ENCODE measurements around the gene KCNH2. TPM values are rescaled to one million over a fixed set of nuclear protein-coding genes. Genes with fewer than 3 reads are reported as not detected.

KCNH2 gene
- total and polyA plus RNA-seq, 2 donors (not counting 1 experiment from before 2014, with no cell fraction given): 0.86 to 2.7 TPM

DNA sequence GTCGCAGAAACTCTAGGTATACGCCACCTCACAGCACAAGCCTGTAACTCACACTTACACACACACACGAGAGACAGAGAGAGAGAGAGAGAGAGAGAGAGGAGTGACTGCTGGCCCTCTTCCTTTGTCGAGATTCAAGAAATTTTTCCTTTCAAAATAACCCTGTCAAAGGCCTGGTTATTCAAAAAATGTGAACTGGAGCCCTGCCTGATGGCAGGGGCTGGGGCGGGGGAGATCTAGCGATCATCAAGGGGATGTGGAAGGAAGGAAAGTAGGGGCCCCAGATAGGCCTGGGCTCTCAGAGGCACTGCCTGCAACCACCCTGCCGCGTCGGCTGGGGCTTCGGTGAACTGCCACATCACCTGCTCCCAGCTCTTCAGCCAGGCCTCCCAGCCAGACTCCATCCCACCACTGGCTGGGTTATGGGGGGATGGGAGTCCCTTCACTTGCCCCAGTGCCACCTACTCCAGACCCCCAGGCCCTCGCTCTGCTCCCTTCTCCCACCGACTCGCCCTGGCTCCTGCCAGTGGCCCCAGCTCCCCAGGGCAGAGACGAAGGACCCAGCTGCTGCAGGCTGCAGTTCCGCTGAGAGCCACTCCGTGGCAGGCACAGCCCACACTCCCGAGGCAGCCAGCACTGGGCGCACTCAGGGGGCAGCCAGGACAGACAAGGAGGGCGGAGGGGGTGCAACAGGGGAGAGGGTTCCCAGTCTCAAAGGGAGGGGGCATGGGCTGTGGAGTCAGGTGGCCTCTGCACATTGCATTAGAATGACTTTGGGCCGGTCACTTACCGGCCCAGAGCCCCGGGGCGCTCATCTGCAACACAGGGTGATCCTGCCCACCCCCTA lies 15.3 kb downstream of the KCNH2 start:
- Histone ChIP-seq H3K9me3 (ENCODE audit: control extremely low read depth in 1 of 3, control insufficient read depth in 2 of 3, insufficient read depth in 1 of 3, low read length in 2 of 3) (peaks cover 0 to 9% (median 0%) of the 10 kb centered on the region in 3 donors), H3K4me2 (replicated peaks; ENCODE audit: low read depth, low read length, poor library complexity, severe bottlenecking) (no peak overlapping the region), H3K9ac (ENCODE audit: low read length) (no peak overlapping the region), H3K27ac (ENCODE audit: low read length in 2 of 2) (no peak overlapping the region), H3K4me3 (ENCODE audit: control extremely low read depth in 1 of 5, extremely low read depth in 1 of 5, insufficient read depth in 1 of 5, low read depth in 2 of 5, low read length in 4 of 5) (no peak overlapping the region), H3K36me3 (replicated peaks in 1 of 2; ENCODE audit: control extremely low read depth in 1 of 2, control insufficient read depth in 1 of 2, extremely low read depth in 1 of 2, insufficient read depth in 2 of 2, low read length in 1 of 2) (no peaks in the 10 kb centered on the region), H3K27me3 (replicated peaks in 1 of 4; ENCODE audit: control extremely low read depth in 1 of 4, control insufficient read depth in 3 of 4, insufficient read depth in 4 of 4, low read length in 3 of 4) (peaks cover 0 to 49% (median 5%) of the 10 kb centered on the region in 4 experiments), H2AFZ (ENCODE audit: insufficient read depth, low read depth, low read length, poor library complexity, severe bottlenecking) (peak overlapping the region; percentile 38), H3K79me2 (ENCODE audit: control insufficient read depth, insufficient read depth, low read length) (no peaks in the 10 kb centered on the region), H3K4me1 (ENCODE audit: control insufficient read depth in 2 of 2, insufficient read depth in 2 of 2, low read length in 2 of 2) (peaks cover 3 to 5% of the 10 kb centered on the region in 2 donors), H4K20me1 (ENCODE audit: control insufficient read depth, insufficient read depth, low read length, poor library complexity, severe bottlenecking) (no peaks in the 10 kb centered on the region)
- no peak for TF ChIP-seq EZH2 (IDR thresholded peaks at IDR 0.05; ENCODE audit: borderline replicate concordance, insufficient read depth, low read depth, low read length, poor library complexity, severe bottlenecking)
- peak; percentile 77 for TF ChIP-seq CTCF (IDR thresholded peaks at IDR 0.05)
- CTCF ChIA-PET: interaction anchor here (0.5 to 3.6 kb wide), 11 partner anchors 9 to 677 kb away, joined by 3 to 44 read pairs (median 3); no protein-coding TSS in a partner anchor
- intact Hi-C loops (cut with micrococcal nuclease): loop anchor here (1.0 kb wide), 2 partner anchors 24 to 56 kb away; no protein-coding TSS in a partner anchor
- Mint-ChIP-seq H3K4me1 (peaks cover 2% of the 10 kb centered on the region), H3K9me3 (ENCODE audit: insufficient read depth) (no peaks in the 10 kb centered on the region), H3K27ac (no peak overlapping the region), H3K4me3 (no peak overlapping the region), H3K27me3 (peaks cover 48% of the 10 kb centered on the region)
- POLR2A ChIA-PET: no interaction called here
- ATAC-seq (ENCODE audit: low read depth) (peak; percentile 82), DNase-seq (peak; percentile 67)
- 30% methylated on average over 15 of the region's 23 CpGs for WGBS (ENCODE audit: insufficient coverage)

- H3K4me3 Mint-ChIP-seq: no peak overlapping the region
- peaks cover 0 to 9% (median 0%) of the 10 kb centered on the region in 3 donors for H3K9me3 ChIP-seq (ENCODE audit: control extremely low read depth in 1 of 3, control insufficient read depth in 2 of 3, insufficient read depth in 1 of 3, low read length in 2 of 3)
- H3K9me3 Mint-ChIP-seq (ENCODE audit: insufficient read depth): no peaks in the 10 kb centered on the region
- DNase-seq (no peak), ATAC-seq (ENCODE audit: low read depth) (no peak)
- H3K36me3 ChIP-seq (replicated peaks in 1 of 2; ENCODE audit: control extremely low read depth in 1 of 2, control insufficient read depth in 1 of 2, extremely low read depth in 1 of 2, insufficient read depth in 2 of 2, low read length in 1 of 2): no peaks in the 10 kb centered on the region
- no peak overlapping the region for H3K9ac ChIP-seq (ENCODE audit: low read length)
- H4K20me1 ChIP-seq (ENCODE audit: control insufficient read depth, insufficient read depth, low read length, poor library complexity, severe bottlenecking): no peaks in the 10 kb centered on the region
- WGBS (ENCODE audit: insufficient coverage): 90% methylated on average over 2 of the region's 2 CpGs
- no peak overlapping the region for H3K27ac Mint-ChIP-seq
- intact Hi-C loops (cut with micrococcal nuclease): no loop called here
- H3K4me1 Mint-ChIP-seq: peaks cover 2% of the 10 kb centered on the region
- CTCF ChIA-PET: interaction anchor here (0.5 to 3.6 kb wide), 7 partner anchors 12 to 148 kb away, joined by 3 to 44 read pairs (median 3); no protein-coding TSS in a partner anchor
- TF ChIP-seq CTCF (IDR thresholded peaks at IDR 0.05) (no peak), EZH2 (IDR thresholded peaks at IDR 0.05; ENCODE audit: borderline replicate concordance, insufficient read depth, low read depth, low read length, poor library complexity, severe bottlenecking) (no peak)
- peaks cover 46% of the 10 kb centered on the region for H3K27me3 Mint-ChIP-seq
- no peak overlapping the region for H3K4me2 ChIP-seq (replicated peaks; ENCODE audit: low read depth, low read length, poor library complexity, severe bottlenecking)
- no peaks in the 10 kb centered on the region for H3K79me2 ChIP-seq (ENCODE audit: control insufficient read depth, insufficient read depth, low read length)
- H3K4me3 ChIP-seq (ENCODE audit: control extremely low read depth in 1 of 5, extremely low read depth in 1 of 5, insufficient read depth in 1 of 5, low read depth in 2 of 5, low read length in 4 of 5): no peak overlapping the region
- peaks cover 0 to 54% (median 5%) of the 10 kb centered on the region in 4 experiments for H3K27me3 ChIP-seq (replicated peaks in 1 of 4; ENCODE audit: control extremely low read depth in 1 of 4, control insufficient read depth in 3 of 4, insufficient read depth in 4 of 4, low read length in 3 of 4)
- peaks cover 3 to 5% of the 10 kb centered on the region in 2 donors for H3K4me1 ChIP-seq (ENCODE audit: control insufficient read depth in 2 of 2, insufficient read depth in 2 of 2, low read length in 2 of 2)
- H2AFZ ChIP-seq (ENCODE audit: insufficient read depth, low read depth, low read length, poor library complexity, severe bottlenecking): no peak overlapping the region
- H3K27ac ChIP-seq (ENCODE audit: low read length in 2 of 2): no peak overlapping the region
- POLR2A ChIA-PET: no interaction called here
Measured at GRCh38 chr7:150962290-150962552, 15.9 kb downstream of the KCNH2 start.
